CD8-positive, alpha-beta memory T cell (primary cell): ENCODE data around the gene OR8B8. TPM values are rescaled to one million over a fixed set of nuclear protein-coding genes. Genes with fewer than 3 reads are reported as not detected.
"Not testable (repeated sequence)": the region's sequence is repeated elsewhere in the genome, so short reads cannot be mapped to it uniquely, and the experiment has no call there.

ENCODE experiments used
- CTCF ChIA-PET: fragments of 350-600 bp; sonication (Branson Sonifier 250); formaldehyde crosslinking; loops from one replicate; lab custom pipeline; 2021; ENCODE audit warnings: antibody characterized with exemption; lab: Charles Lee
- POLR2A ChIA-PET: fragments of 350-600 bp; sonication (Branson Sonifier 250); formaldehyde crosslinking; loops from one replicate; lab custom pipeline; 2021; ENCODE audit warnings: antibody characterized with exemption; lab: Charles Lee
- DNase-seq, 5 donors: peaks; one replicate each; pipeline versions ENCODE4 v3.0.0 to v3.0.0-alpha.2; 2020 to 2022; ENCODE audit warnings: mixed read lengths in 1 of 5
- H3K27ac ChIP-seq: one replicate; pipeline ENCODE4 v1.7.0; 2013; ENCODE audit warnings: low read depth, mild to moderate bottlenecking, low read length, moderate library complexity
- H3K27me3 ChIP-seq: 2 replicates; pipeline ENCODE4 v1.7.0; 2013; ENCODE audit warnings: low read length, mild to moderate bottlenecking; ENCODE audit not compliant: insufficient read depth, poor library complexity, severe bottlenecking
- H3K36me3 ChIP-seq: 2 replicates; pipeline ENCODE4 v1.7.0; 2013; ENCODE audit warnings: mild to moderate bottlenecking, low read length, moderate library complexity; ENCODE audit not compliant: insufficient read depth
- H3K4me1 ChIP-seq: 2 replicates; pipeline ENCODE4 v1.7.0; 2013; ENCODE audit warnings: mild to moderate bottlenecking, low read length, moderate library complexity; ENCODE audit not compliant: insufficient read depth
- H3K4me3 ChIP-seq: 2 replicates; pipeline ENCODE4 v1.7.0; 2013; ENCODE audit warnings: mild to moderate bottlenecking, low read length
- H3K9me3 ChIP-seq: 2 replicates; pipeline ENCODE4 v1.7.0; 2013; ENCODE audit warnings: mild to moderate bottlenecking, low read length
- H3K27ac Mint-ChIP-seq, 8 donors: one replicate each; pipeline ENCODE4 v1.8.0; 2020 to 2021; ENCODE audit warnings: mixed read lengths in 8 of 8, mild to moderate bottlenecking in 6 of 8, inconsistent platforms in 3 of 8, moderate library complexity in 3 of 8
- H3K27me3 Mint-ChIP-seq, 2 donors: one replicate each; pipeline ENCODE4 v1.8.0; 2020 to 2021; ENCODE audit warnings: mixed read lengths in 2 of 2, mild to moderate bottlenecking in 1 of 2, moderate library complexity in 1 of 2
- H3K36me3 Mint-ChIP-seq, 3 donors: one replicate each; pipeline ENCODE4 v1.8.0; 2020 to 2021; ENCODE audit warnings: mixed read lengths in 3 of 3, inconsistent platforms in 1 of 3, mild to moderate bottlenecking in 1 of 3
- H3K4me1 Mint-ChIP-seq, 3 donors: one replicate each; pipeline ENCODE4 v1.8.0; 2020 to 2021; ENCODE audit warnings: mixed read lengths in 3 of 3, inconsistent platforms in 1 of 3, mild to moderate bottlenecking in 1 of 3
- H3K4me3 Mint-ChIP-seq, 7 donors: one replicate each; pipeline ENCODE4 v1.8.0; 2020 to 2021; ENCODE audit warnings: mixed read lengths in 7 of 7, mild to moderate bottlenecking in 6 of 7, moderate library complexity in 4 of 7, inconsistent platforms in 2 of 7
- H3K9me3 Mint-ChIP-seq, 5 donors: one replicate each; pipeline ENCODE4 v1.8.0; 2020 to 2022; ENCODE audit warnings: mixed read lengths in 5 of 5, mild to moderate bottlenecking in 3 of 5, moderate library complexity in 2 of 5, inconsistent platforms in 1 of 5
- polyA plus RNA-seq: library from polyadenylated mRNA; unstranded; fragments of 300-500 nt; fragmentation: Illumina TruSeq; gene quantifications from one replicate; pipeline ENCODE4 v1.2.3, GENCODE V29; 2021
- total RNA-seq, 2 experiments: library from RNA; stranded (reverse); gene quantifications; one replicate each; pipeline ENCODE4 v1.2.3, GENCODE V29; 2021

OR8B8 gene
- total and polyA plus RNA-seq, 3 experiments from 2014 or later, result not detected

- Mint-ChIP-seq H3K4me1 (peaks cover 0 to 3% (median 0%) of the 10 kb centered on the region in 3 donors), H3K36me3 (no peaks in the 10 kb centered on the region), H3K27me3 (peaks cover 0 to 2% of the 10 kb centered on the region in 2 donors), H3K4me3 (no peak overlapping the region), H3K9me3 (no peaks in the 10 kb centered on the region), H3K27ac (no peak overlapping the region)
- Histone ChIP-seq H3K27me3 (no peaks in the 10 kb centered on the region), H3K4me1 (no peaks in the 10 kb centered on the region), H3K4me3 (no peak overlapping the region), H3K36me3 (no peaks in the 10 kb centered on the region), H3K27ac (no peak overlapping the region), H3K9me3 (no peaks in the 10 kb centered on the region)
- POLR2A ChIA-PET, result no interaction called here
- CTCF ChIA-PET, result no interaction called here
- DNase-seq, result peak in 3 of 5 donors; percentile 1 to 47 (median 12)
These were observed 43.1 kb downstream of the OR8B8 start for GRCh38 chr11:124402326-124402922.

GRCh38 chr11:124398924-124399323, 46.6 kb downstream of the OR8B8 start, which contains the start of gene OR8B3:
Gene OR8B3 (minus strand): TSS chr11:124399024. CDS start chr11:124397351, 1,673 bp downstream.
- H3K36me3 Mint-ChIP-seq, result no peaks in the 10 kb centered on the region
- no peak within 1 kb of the TSS for H3K27ac Mint-ChIP-seq

GRCh38 chr11:124396847-124397246, 48.6 kb downstream of the OR8B8 start:
- POLR2A ChIA-PET, H3K9me3 Mint-ChIP-seq, CTCF ChIA-PET, H3K27ac ChIP-seq, H3K4me1 ChIP-seq, H3K27me3 ChIP-seq, DNase-seq, H3K27ac Mint-ChIP-seq, H3K27me3 Mint-ChIP-seq, H3K4me1 Mint-ChIP-seq, H3K36me3 ChIP-seq, H3K4me3 Mint-ChIP-seq, H3K9me3 ChIP-seq, H3K4me3 ChIP-seq, H3K36me3 Mint-ChIP-seq: not testable (repeated sequence)

More at GRCh38 chr11:124398924-124399323, 46.6 kb downstream of the OR8B8 start, which contains the start of gene OR8B3:
- H3K4me1 ChIP-seq, result no peaks in the 10 kb centered on the region
- H3K4me1 Mint-ChIP-seq, result peaks cover 0 to 3% (median 0%) of the 10 kb centered on the region in 3 donors
- DNase-seq, result no peak
- no peak within 1 kb of the TSS for H3K4me3 Mint-ChIP-seq
- H3K27ac ChIP-seq, result no peak within 1 kb of the TSS
- H3K9me3 ChIP-seq, result no peaks in the 10 kb centered on the region
- no peaks in the 10 kb centered on the region for H3K9me3 Mint-ChIP-seq
- H3K4me3 ChIP-seq, result no peak within 1 kb of the TSS
- POLR2A ChIA-PET, result no interaction called here
- H3K27me3 Mint-ChIP-seq, result peaks cover 0 to 2% of the 10 kb centered on the region in 2 donors
- H3K27me3 ChIP-seq, result no peaks in the 10 kb centered on the region
- CTCF ChIA-PET, result no interaction called here
- H3K36me3 ChIP-seq, result no peaks in the 10 kb centered on the region

- H3K27ac Mint-ChIP-seq, result no peak overlapping the region
These were observed 51.1 kb downstream of the OR8B8 start for GRCh38 chr11:124394408-124394807.

More at GRCh38 chr11:124394408-124394807, 51.1 kb downstream of the OR8B8 start:
- Mint-ChIP-seq H3K9me3 (peaks cover 0 to 4% (median 0%) of the 10 kb centered on the region in 5 donors), H3K4me3 (no peak overlapping the region), H3K36me3 (no peaks in the 10 kb centered on the region), H3K27me3 (peaks cover 0 to 2% of the 10 kb centered on the region in 2 donors), H3K4me1 (no peaks in the 10 kb centered on the region)
- Histone ChIP-seq H3K4me3 (no peak overlapping the region), H3K4me1 (no peaks in the 10 kb centered on the region), H3K27ac (no peak overlapping the region), H3K36me3 (no peaks in the 10 kb centered on the region), H3K9me3 (no peaks in the 10 kb centered on the region), H3K27me3 (no peaks in the 10 kb centered on the region)
- ChIA-PET CTCF (no interaction called here), POLR2A (no interaction called here)
- DNase-seq, result no peak

Other genes starting within 250 kb of the OR8B8 start
- gene OR8G1, start 204.6 kb downstream of the OR8B8 start, total RNA-seq, result not detected
- gene OR8G1, start 204.6 kb downstream of the OR8B8 start, polyA plus RNA-seq, result not detected
- gene OR8G5, start 189.3 kb downstream of the OR8B8 start, total RNA-seq, result not detected
- not detected for gene OR8G5, start 189.3 kb downstream of the OR8B8 start, polyA plus RNA-seq
- not detected for gene OR8D1, start 131.7 kb downstream of the OR8B8 start, total RNA-seq
- not detected for gene OR8D1, start 131.7 kb downstream of the OR8B8 start, polyA plus RNA-seq
- not detected for gene OR8D2, start 125.5 kb downstream of the OR8B8 start, total RNA-seq
- not detected for gene OR8D2, start 125.5 kb downstream of the OR8B8 start, polyA plus RNA-seq
- not detected for gene OR8B2, start 61.2 kb downstream of the OR8B8 start, total RNA-seq
- gene OR8B2, start 61.2 kb downstream of the OR8B8 start, polyA plus RNA-seq, result not detected
- not detected for gene OR8B3, start 46.7 kb downstream of the OR8B8 start, total RNA-seq
- gene OR8B3, start 46.7 kb downstream of the OR8B8 start, polyA plus RNA-seq, result not detected
- not detected for gene OR8B4, start 20.8 kb downstream of the OR8B8 start, total RNA-seq
- not detected for gene OR8B4, start 20.8 kb downstream of the OR8B8 start, polyA plus RNA-seq
- gene OR8B12, start 98.0 kb upstream of the OR8B8 start, total RNA-seq, result not detected
- not detected for gene OR8B12, start 98.0 kb upstream of the OR8B8 start, polyA plus RNA-seq
- gene OR8A1, start 124.3 kb upstream of the OR8B8 start, total RNA-seq, result not detected
- not detected for gene OR8A1, start 124.3 kb upstream of the OR8B8 start, polyA plus RNA-seq
- not detected for gene PANX3, start 165.7 kb upstream of the OR8B8 start, total RNA-seq
- not detected for gene PANX3, start 165.7 kb upstream of the OR8B8 start, polyA plus RNA-seq
- 10 to 100 TPM; 38.4 to 49.5 TPM for gene TBRG1, start 177.2 kb upstream of the OR8B8 start, total RNA-seq
- gene TBRG1, start 177.2 kb upstream of the OR8B8 start, polyA plus RNA-seq, result 36.3 TPM
- gene SIAE, start 228.0 kb upstream of the OR8B8 start, total RNA-seq, result 1 to 10 TPM; 4.0 to 5.2 TPM
- 0.85 TPM for gene SIAE, start 228.0 kb upstream of the OR8B8 start, polyA plus RNA-seq
- 1 to 10 TPM; 2.2 to 3.9 TPM for gene SPA17, start 228.2 kb upstream of the OR8B8 start, total RNA-seq
- gene SPA17, start 228.2 kb upstream of the OR8B8 start, polyA plus RNA-seq, result 1.4 TPM